Adrenal gland (tissue), 5 donors: ENCODE data around the gene ACTR8.

Experiments used
- POLR2A ChIP-seq, 2 donors: fragments of 450-650 bp; IDR thresholded peaks; one replicate each; pipeline ENCODE4 v1.6.1; 2017; ENCODE audit warnings: antibody characterized with exemption in 2 of 2, mild to moderate bottlenecking in 2 of 2, moderate library complexity in 1 of 2
- TF ChIP-seq, protein P1 (sequence below), 6 experiments: fragments of 450-650 bp in 4 of 6; fragments of 200-600 bp in 2 of 6; sonication (generic) in 1 of 6; IDR thresholded peaks; 1 replicate in 5 of 6; 2 replicates in 1 of 6; pipeline versions ENCODE4 v1.5.1 to v1.8.0; 2016 to 2021; ENCODE audit warnings: antibody characterized with exemption in 6 of 6, mild to moderate bottlenecking in 2 of 6, moderate library complexity in 1 of 6
- donor health status: DM: no; HTN: no; CAD: no.

DNA sequence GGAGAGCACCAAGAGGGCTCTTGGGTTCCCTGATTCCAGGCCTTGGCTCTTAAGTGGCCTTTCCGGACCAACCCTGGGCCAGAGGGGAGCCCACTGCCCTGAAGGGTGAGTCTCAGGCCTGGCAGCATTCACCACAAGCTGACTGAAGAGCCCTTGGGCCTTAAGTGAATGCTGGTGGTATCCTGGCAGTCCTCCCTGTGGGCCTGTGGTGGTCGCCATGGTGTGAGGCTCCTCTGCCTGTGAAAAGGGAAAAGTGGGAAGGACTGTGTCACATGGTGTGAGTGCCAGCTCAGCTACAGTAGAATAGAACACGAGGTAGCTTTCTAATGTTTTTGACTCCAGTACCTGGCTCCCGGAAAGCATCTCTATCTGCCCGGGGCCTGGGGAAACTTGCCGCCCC, 51.0 kb downstream of the ACTR8 start:
- TF ChIP-seq, protein P1, sequence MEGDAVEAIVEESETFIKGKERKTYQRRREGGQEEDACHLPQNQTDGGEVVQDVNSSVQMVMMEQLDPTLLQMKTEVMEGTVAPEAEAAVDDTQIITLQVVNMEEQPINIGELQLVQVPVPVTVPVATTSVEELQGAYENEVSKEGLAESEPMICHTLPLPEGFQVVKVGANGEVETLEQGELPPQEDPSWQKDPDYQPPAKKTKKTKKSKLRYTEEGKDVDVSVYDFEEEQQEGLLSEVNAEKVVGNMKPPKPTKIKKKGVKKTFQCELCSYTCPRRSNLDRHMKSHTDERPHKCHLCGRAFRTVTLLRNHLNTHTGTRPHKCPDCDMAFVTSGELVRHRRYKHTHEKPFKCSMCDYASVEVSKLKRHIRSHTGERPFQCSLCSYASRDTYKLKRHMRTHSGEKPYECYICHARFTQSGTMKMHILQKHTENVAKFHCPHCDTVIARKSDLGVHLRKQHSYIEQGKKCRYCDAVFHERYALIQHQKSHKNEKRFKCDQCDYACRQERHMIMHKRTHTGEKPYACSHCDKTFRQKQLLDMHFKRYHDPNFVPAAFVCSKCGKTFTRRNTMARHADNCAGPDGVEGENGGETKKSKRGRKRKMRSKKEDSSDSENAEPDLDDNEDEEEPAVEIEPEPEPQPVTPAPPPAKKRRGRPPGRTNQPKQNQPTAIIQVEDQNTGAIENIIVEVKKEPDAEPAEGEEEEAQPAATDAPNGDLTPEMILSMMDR (IDR thresholded peaks at IDR 0.05), result no peak
- no peak for TF ChIP-seq POLR2A (IDR thresholded peaks at IDR 0.05)
